GM18951 (cell line): ENCODE results near the gene ZGRF1.
"Not testable (repeated sequence)": the region's sequence is repeated elsewhere in the genome, so short reads cannot be mapped to it uniquely, and the experiment has no call there.

Source experiments
- POLR2A ChIP-seq: IDR thresholded peaks from 4 replicates; pipeline ENCODE4 v1.6.1; 2011; ENCODE audit warnings: mild to moderate bottlenecking; ENCODE audit not compliant: insufficient read length, insufficient read depth; ENCODE audit errors: extremely low read depth
- in situ Hi-C: fragments of 300-500 bp; cut with MboI; formaldehyde crosslinking; loops from one replicate; pipeline ENCODE4 v1.12.0; 2022; ENCODE audit warnings: low sequenced_read_pairs, mixed read lengths, inconsistent platforms; ENCODE audit not compliant: unreplicated experiment

The ZGRF1 gene

DNA sequence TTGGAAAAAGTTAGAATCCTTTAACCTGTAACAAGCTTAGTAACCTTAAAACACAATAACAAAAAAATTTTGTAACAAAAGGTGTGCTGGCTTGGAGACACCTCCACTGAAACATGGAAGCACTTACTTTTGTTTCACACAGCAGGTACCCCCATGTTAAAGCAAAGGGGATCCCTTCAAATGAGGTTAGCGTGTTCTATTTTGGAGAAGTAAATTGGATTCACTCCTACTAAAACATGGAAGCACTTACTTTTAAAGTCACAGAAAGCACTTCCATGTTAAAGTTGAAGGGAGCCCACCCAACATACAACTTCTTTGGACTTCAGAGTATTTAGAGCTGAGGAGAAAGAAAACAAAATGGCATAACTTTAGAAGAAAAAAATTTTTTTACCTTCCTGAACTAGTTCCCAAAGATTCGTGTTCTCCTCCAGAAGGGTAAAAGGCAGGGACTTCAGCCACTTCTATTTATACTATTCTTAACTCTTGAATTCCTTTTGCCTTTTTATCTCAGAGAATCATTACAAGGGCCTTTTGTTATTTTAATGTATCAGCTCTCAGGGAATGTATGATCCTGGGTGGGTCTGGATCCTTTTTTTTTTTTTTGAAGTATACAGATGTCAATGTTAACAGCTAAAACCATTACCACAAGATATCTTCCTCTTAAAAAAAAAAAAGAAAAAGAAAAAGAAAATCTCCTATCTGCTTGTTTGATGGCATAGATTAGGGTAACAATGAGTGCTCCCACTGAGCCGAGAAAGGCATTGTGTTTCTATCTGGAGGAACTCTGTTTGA lies 11.8 kb upstream of the ZGRF1 start:
- in situ Hi-C loops: loop anchor here (25.0 kb wide), 1 partner anchor 289 kb away; no protein-coding TSS in a partner anchor

GRCh38 chr4:112647785-112648184 lies 11.1 kb upstream of the ZGRF1 start:
- in situ Hi-C loops: loop anchor here (25.0 kb wide), 1 partner anchor 290 kb away; no protein-coding TSS in a partner anchor
- TF ChIP-seq POLR2A: no peak

More for the DNA sequence above, 11.8 kb upstream of the ZGRF1 start:
- TF ChIP-seq POLR2A: no peak

GRCh38 chr4:112646632-112647537 lies 10.2 kb upstream of the ZGRF1 start:
- no peak for TF ChIP-seq POLR2A
- in situ Hi-C loops: loop anchor here (25.0 kb wide), 1 partner anchor 290 kb away; no protein-coding TSS in a partner anchor

DNA sequence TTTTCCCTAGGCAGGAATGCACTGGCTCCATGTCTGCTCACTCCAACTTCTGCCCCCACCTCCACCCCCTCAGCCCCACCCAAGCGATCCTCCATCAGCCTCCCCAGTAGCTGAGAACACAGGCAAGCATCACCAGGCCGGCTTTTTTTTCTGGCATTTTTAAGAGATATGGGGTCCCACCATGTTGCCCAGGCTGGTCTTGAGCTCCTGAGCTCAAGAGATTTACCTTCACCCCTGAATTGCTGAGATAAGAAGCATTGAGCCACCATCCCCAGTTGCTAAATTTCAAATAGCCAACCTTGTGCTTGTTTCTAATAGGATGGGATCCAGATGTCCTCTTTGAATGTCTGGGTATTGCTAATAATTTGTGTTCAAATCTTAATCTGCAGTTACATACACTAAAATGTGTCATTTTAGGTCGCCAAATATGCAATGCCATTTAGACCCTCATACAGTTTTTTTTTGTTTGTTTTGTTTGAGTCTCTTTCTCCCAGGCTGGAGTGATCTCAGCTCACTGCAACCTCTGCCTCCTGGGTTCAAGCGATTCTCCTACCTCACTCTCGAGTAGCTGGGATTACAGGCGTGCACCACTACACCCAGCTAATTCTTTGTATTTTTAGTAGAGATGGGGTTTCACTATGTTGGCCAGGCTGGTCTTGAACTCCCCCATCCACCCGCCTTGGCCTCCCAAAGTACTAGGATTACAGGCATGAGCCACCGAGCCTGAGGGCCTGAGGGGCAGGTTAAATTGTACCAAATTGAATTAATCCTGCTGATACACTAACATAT lies 9.0 kb upstream of the ZGRF1 start:
- TF ChIP-seq POLR2A: no peak
- in situ Hi-C loops: loop anchor here (25.0 kb wide), 1 partner anchor 292 kb away; no protein-coding TSS in a partner anchor

GRCh38 chr4:112644595-112645535 lies 8.2 kb upstream of the ZGRF1 start:
- in situ Hi-C loops: loop anchor here (25.0 kb wide), 1 partner anchor 292 kb away; no protein-coding TSS in a partner anchor

DNA sequence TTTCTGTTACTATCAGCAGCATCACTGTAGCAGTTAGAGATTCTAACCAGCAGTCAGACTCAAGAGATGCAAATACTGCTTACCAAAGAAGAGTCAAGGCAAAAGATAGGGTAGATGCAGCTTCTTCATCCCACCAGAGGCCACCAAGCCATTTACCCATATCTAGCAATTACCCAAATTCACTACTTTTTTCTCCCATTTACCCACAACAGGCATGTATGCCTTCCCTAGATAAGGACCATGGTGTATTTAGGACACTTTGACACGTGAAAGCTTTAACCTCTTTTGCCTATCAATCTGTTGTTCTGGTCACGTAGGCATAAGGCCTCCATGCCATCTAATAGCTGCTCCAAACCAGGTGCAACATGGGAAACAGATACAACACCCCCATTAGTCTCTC lies 5.8 kb upstream of the ZGRF1 start:
- in situ Hi-C loops: loop anchor here (25.0 kb wide), 1 partner anchor 295 kb away; no protein-coding TSS in a partner anchor

GRCh38 chr4:112637552-112637866 lies 800 bp upstream of the ZGRF1 start:
- no peak for TF ChIP-seq POLR2A
- in situ Hi-C loops: loop anchor here (25.0 kb wide), 1 partner anchor 300 kb away; no protein-coding TSS in a partner anchor

More for the DNA sequence above, 5.8 kb upstream of the ZGRF1 start:
- TF ChIP-seq POLR2A: no peak

- in situ Hi-C loops: loop anchor here (5.0 to 25.0 kb wide), 2 partner anchors 129 to 304 kb away; no protein-coding TSS in a partner anchor
- no peak for TF ChIP-seq POLR2A
Measured at GRCh38 chr4:112633477-112634235, 3.1 kb downstream of the ZGRF1 start.

DNA sequence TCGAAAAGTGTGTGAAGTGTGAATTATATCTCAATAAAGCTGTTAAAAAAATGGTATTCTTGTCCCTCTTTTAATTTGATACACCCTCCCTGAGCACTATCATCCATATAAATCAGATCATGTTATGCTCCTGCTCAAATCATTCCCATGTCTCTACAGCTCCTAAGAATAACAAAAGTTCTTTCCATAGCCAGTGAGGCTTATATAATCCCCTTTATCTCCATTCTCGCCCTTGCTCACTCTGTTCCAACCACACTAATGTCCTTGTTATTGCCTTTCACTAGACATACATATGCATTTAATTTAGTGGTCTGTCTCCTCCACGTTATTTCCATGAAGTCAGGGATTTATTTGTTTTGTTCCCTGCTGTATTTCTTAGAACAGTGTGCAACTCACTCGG lies 10.5 kb downstream of the ZGRF1 start:
- no peak for TF ChIP-seq POLR2A
- in situ Hi-C loops: loop anchor here (25.0 kb wide), 1 partner anchor 311 kb away; no protein-coding TSS in a partner anchor

GRCh38 chr4:112616984-112617383 lies 19.7 kb downstream of the ZGRF1 start:
- in situ Hi-C loops: no loop called here
- TF ChIP-seq POLR2A: no peak

DNA sequence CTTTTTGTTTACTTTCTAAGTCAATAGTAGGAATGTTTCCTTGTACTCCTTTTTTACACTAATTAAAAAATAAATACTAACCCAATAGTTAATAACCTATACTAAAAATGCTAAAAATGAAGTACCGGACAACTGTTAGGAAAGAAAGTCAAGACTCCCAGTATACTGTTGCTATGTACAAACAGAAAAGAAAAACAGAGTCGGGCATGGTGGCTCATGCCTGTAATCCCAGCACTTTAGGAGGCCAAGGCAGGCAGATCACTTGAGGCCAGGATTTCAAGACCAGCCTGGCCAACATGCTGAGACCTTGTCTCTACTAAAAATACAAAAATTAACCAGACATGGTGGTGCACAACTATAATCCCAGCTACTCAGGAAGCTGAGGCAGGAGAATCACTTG lies 23.9 kb downstream of the ZGRF1 start:
- in situ Hi-C loops: not testable (repeated sequence)
